Right lobe of liver (tissue), 6 donors: ENCODE data around the gene AHCYL2. TPM values are rescaled to one million over a fixed set of nuclear protein-coding genes. Genes with fewer than 3 reads are reported as not detected.

Source experiments
- ATAC-seq, 4 donors: fragments of 200-7000 bp; cut with Tn5 transposase; one replicate each; pipeline ENCODE4 v1.9.1; 2020; ENCODE audit warnings: mild to moderate bottlenecking in 4 of 4, moderate library complexity in 4 of 4
- DNase-seq, 3 donors: peaks; one replicate each; pipeline ENCODE4 v3.0.0-alpha.2; 2020
- H3K27ac ChIP-seq, 3 donors: fragments of 200-600 bp; one replicate each; pipeline ENCODE4 v1.8.0; 2022
- H3K27me3 ChIP-seq, 2 donors: fragments of 200-600 bp; one replicate each; pipeline ENCODE4 v1.8.0; 2022
- H3K36me3 ChIP-seq, 4 donors: fragments of 200-600 bp; sonication (generic) in 1 of 4; one replicate each; pipeline versions ENCODE4 v1.5.1 to v1.8.0; 2017 to 2022; ENCODE audit warnings: control low read depth in 1 of 4
- H3K4me1 ChIP-seq, 4 donors: fragments of 200-600 bp; sonication (generic) in 1 of 4; one replicate each; pipeline versions ENCODE4 v1.5.1 to v1.8.0; 2017 to 2022; ENCODE audit warnings: control low read depth in 1 of 4
- H3K4me3 ChIP-seq, 3 donors: fragments of 200-600 bp; one replicate each; pipeline ENCODE4 v1.8.0; 2022
- H3K9me3 ChIP-seq, 4 donors: fragments of 200-600 bp; sonication (generic) in 1 of 4; one replicate each; pipeline versions ENCODE4 v1.5.1 to v1.8.0; 2017 to 2022; ENCODE audit warnings: control low read depth in 1 of 4
- CTCF ChIP-seq, 4 donors: fragments of 200-600 bp in 3 of 4; fragments of 450-650 bp in 1 of 4; IDR thresholded peaks; one replicate each; pipeline versions ENCODE4 v1.5.1 to v1.8.0; 2016 to 2022; ENCODE audit warnings: antibody characterized with exemption in 4 of 4, mild to moderate bottlenecking in 2 of 4
- POLR2A ChIP-seq: fragments of 450-650 bp; IDR thresholded peaks from one replicate; pipeline ENCODE4 v1.6.1; 2017; ENCODE audit warnings: antibody characterized with exemption, mild to moderate bottlenecking
- WGBS: methylation state at CpG from one replicate; pipeline ENCODE4 v1.1.6; 2018; ENCODE audit warnings: low coverage, low lambda C conversion rate; ENCODE audit not compliant: insufficient coverage; ENCODE audit errors: missing lambda C conversion rate; 5-methylcytosine and 5-hydroxymethylcytosine counted together
- intact Hi-C, 2 donors: fragments of 100-400 bp; cut with DNase I; formaldehyde crosslinking; loops; one replicate each; pipeline versions ENCODE4 v1.11.2 to v1.14.1; 2022
- total RNA-seq, 6 experiments: library from RNA; depleted of rRNA in 2 of 6; stranded (reverse); fragments of >200 nt in 2 of 6; fragmentation: NEBNext Ultra II Directional in 3 of 6; extraction: Animal tissue kit (Norgen Biotek cat#: 25700) in 3 of 6; gene quantifications; one replicate each; pipeline versions ENCODE4 v1.1.0 to v1.2.4, GENCODE V29; 2016 to 2023
- donor health status: DM: no; HTN: yes; CAD: no.
- donor health status: DM: no; HTN: no; CAD: no.
- donor health status: DM: no; HTN: no; CAD: no.
- donor health status: DM: no; HTN: yes; CAD: no.
- donor health status: DM: no; HTN: yes; CAD: no.

Gene AHCYL2
- total RNA-seq, 6 experiments from 2014 or later: 6.1 to 9.3 (median 8.0) TPM

GRCh38 chr7:129256221-129256620 lies 31.4 kb downstream of the AHCYL2 start:
- no peaks in the 10 kb centered on the region for H3K4me1 ChIP-seq
- TF ChIP-seq CTCF (IDR thresholded peaks at IDR 0.05): no peak
- no peak for TF ChIP-seq POLR2A
- no peaks in the 10 kb centered on the region for H3K27me3 ChIP-seq
- no peak overlapping the region for H3K27ac ChIP-seq
- 91% methylated on average over 2 of the region's 2 CpGs for WGBS
- H3K4me3 ChIP-seq: no peak overlapping the region
- intact Hi-C loops: no loop called here
- H3K36me3 ChIP-seq: no peaks in the 10 kb centered on the region
- DNase-seq (no peak), ATAC-seq (no peak)
- no peaks in the 10 kb centered on the region for H3K9me3 ChIP-seq

GRCh38 chr7:129257168-129257567 lies 32.3 kb downstream of the AHCYL2 start:
- DNase-seq: no peak
- no peak for ATAC-seq
- Histone ChIP-seq H3K27ac (no peak overlapping the region), H3K36me3 (no peaks in the 10 kb centered on the region), H3K4me1 (no peaks in the 10 kb centered on the region), H3K27me3 (no peaks in the 10 kb centered on the region), H3K9me3 (no peaks in the 10 kb centered on the region), H3K4me3 (no peak overlapping the region)
- intact Hi-C loops: no loop called here
- TF ChIP-seq CTCF (IDR thresholded peaks at IDR 0.05) (no peak), POLR2A (no peak)

DNA sequence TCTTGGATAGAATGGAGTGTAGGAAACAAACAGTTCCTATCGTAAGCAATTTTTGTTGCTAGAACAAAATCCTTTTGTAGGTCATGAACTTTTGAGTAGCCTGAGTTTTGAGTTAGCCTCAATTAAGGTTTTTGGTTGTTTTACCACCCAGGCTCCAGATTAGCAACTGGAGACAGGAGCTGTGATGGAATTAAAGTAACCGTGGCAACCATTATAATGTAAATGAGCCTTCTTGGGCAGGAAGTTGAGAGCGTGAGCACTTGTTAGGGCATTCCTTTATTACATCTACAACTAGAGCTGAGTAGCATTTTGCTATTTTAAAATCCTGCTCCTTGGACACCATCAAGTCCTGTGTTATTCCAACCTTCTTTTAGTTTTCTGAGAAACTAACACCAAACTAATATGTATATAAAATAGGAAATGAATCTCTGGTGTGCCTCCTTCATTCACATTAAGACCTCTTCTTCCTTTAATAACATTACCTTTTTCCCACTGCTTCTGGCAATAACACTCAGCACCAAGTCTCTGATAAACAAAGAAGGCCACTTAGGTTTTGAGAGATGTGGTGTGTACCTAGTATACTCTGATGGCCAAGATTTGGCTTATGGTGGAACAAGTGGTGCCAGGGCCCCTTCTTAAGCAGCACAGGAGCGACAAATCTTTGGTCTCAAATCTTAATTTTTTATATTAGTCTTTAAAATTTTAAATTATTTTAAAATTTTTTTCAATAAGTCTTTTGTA lies 34.0 kb downstream of the AHCYL2 start:
- TF ChIP-seq POLR2A (no peak), CTCF (IDR thresholded peaks at IDR 0.05) (no peak)
- DNase-seq: no peak
- H3K27ac ChIP-seq: no peak overlapping the region

DNA sequence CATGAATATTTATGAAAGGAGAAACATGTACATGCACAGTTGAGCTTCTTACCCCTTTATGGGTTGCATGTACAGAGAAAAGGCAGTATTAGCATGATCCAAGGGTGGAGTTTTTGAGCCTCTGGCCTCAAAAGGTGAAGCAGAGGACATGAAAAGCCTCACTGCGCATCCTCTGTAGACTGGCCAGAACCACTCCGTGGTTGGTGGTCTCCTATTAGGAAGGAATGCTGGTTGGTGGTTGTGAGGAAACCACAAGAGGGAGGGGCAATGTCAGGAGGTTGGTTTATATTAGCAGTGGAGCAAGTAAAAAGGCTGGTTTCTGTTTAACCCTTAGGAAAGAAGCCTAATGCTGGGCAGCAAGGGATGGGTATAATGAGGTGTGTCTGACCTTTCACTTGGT lies 37.5 kb downstream of the AHCYL2 start:
- WGBS: 50% methylated on average over 2 of the region's 2 CpGs
- Histone ChIP-seq H3K9me3 (no peaks in the 10 kb centered on the region), H3K4me3 (no peak overlapping the region), H3K27ac (no peak overlapping the region), H3K4me1 (no peaks in the 10 kb centered on the region), H3K27me3 (no peaks in the 10 kb centered on the region), H3K36me3 (no peaks in the 10 kb centered on the region)
- no peak for TF ChIP-seq CTCF (IDR thresholded peaks at IDR 0.05)
- TF ChIP-seq POLR2A: no peak
- intact Hi-C loops: no loop called here
- no peak for ATAC-seq
- no peak for DNase-seq

More for the DNA sequence above, 34.0 kb downstream of the AHCYL2 start:
- no peak for ATAC-seq
- Histone ChIP-seq H3K36me3 (no peaks in the 10 kb centered on the region), H3K4me1 (no peaks in the 10 kb centered on the region), H3K27me3 (no peaks in the 10 kb centered on the region), H3K4me3 (no peak overlapping the region), H3K9me3 (no peaks in the 10 kb centered on the region)
- intact Hi-C loops: no loop called here
- WGBS: 67% methylated on average over 4 of the region's 4 CpGs
